Stimulated activated CD8-positive, alpha-beta memory T cell treated with anti-CD3 and anti-CD28 coated beads, Interleukin-7, amount 100 ng/mL, for 1 hour (primary cell): ENCODE results near the gene PET100.

Experiments used
- DNase-seq, 2 donors: peaks; one replicate each; pipeline ENCODE4 v3.0.0-alpha.2; 2020; ENCODE audit warnings: low read depth in 2 of 2

Gene PET100

DNA sequence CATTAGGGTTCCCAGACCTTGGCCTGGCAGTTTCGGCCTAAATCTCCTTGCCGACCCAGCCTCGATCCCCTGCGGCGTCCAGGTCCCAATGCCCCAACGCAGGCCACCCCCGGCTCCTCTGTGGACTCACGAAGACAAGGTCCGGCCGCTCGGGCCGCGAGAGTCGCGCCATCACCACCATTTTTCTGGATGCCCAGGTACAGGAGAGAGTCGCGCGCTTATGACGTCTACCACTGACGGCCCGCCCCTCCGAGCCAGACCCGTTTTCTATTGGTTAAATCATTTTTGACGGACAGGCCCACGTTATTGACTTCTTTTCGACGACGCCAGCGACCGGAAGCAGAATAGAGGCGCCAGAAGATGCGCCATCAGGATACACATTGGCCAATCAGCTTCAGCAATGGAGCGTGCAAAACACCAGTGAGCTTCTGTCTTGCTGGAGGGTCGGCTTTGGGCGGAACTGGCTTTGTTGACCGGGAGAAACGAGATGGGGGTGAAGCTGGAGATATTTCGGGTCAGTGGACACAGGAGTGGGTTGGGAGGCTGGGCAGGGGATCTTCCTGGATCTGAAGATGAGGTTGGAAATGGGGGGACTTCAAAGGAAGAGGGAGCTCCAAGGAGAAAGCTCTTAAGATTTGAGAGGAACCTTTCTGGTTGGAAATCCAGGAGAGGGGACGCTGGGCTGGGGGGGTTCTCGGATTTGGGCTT lies at the start of gene PET100, which contains the start of gene XAB2:
Gene PET100, plus strand, starts transcription at position 447 of the 708 bp plus-strand sequence. Its CDS starts 41 bp downstream, at position 488.
Gene XAB2, minus strand, starts transcription at position 199 of the 708 bp plus-strand sequence. Its CDS starts 18 bp downstream, at position 181.
- DNase-seq: peak; percentile 86 to 88

GRCh38 chr19:7582446-7582845 lies 47.1 kb upstream of the PET100 start:
- DNase-seq: no peak

DNA sequence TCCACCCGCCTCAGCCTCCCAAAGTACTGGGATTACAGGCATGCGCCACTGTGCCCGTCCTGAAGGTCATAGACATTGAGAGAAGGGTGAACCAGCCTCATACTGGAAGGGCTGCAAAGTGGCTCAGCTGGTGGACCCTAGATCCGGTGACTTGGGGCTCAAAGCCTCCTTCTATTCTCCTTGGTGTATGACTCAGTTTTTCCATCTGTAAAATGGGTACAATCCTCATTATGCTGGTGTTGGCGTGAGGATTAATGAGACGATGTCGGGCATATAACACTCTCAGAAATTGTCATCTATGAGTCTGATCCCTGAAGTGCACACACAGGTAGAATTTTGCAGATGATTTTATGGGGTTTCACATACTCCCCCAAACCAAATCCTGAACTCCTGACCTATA lies 39.8 kb upstream of the PET100 start:
- no peak for DNase-seq

DNA sequence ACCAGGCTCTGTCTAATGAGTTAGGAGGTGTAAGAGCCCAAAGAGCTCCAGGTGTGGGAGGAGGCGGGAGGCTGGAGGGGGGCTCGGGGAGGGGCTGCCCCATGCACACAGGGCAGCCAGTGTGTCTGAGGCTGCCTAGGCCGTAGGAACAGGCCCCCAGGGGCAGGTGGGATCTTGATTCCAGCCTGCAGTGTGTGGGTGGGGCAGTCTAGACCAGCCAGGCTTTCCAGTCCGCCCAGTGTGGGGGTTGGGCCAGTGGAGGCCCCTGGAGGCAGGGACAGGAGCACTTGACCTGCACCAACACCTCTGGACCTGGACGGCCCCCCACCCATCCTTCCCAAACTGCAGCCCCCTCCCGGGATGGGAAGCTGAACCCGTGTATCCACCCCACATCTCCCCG lies 39.3 kb upstream of the PET100 start:
- no peak for DNase-seq

DNA sequence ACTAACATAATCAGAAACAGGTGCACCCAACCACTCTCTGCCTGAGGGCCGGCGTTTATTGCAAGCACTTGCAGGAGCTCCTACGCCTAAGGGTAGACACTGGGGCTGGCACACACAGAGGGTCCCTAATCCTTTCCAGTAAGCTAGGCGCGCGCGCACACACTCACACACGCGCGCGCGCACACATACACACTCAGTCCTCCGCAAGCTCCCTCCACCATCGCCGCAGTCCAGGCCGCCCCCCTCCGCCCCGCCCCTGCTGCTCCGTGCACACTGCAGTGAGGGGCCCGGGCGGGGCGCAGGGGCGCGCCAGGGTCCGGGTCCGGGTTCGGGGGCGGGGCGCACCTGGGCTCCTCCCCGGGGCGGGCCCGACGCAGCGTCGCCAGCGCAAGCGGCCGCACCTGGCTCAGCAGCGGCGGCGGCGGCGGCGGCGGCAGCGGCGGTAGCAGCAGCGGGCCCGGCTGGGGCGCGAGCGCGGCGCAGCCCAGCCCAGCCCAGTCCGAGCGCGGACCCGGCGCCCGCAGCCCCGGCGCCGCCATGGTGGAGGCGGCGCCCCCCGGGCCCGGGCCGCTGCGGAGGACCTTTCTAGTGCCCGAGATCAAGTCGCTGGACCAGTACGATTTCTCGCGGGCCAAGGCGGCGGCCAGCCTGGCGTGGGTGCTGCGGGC lies 34.0 kb upstream of the PET100 start, which contains the start of gene CAMSAP3:
Gene CAMSAP3, plus strand, starts transcription at position 398 of the 668 bp plus-strand sequence. Its CDS starts 140 bp downstream, at position 538.
- DNase-seq: no peak

DNA sequence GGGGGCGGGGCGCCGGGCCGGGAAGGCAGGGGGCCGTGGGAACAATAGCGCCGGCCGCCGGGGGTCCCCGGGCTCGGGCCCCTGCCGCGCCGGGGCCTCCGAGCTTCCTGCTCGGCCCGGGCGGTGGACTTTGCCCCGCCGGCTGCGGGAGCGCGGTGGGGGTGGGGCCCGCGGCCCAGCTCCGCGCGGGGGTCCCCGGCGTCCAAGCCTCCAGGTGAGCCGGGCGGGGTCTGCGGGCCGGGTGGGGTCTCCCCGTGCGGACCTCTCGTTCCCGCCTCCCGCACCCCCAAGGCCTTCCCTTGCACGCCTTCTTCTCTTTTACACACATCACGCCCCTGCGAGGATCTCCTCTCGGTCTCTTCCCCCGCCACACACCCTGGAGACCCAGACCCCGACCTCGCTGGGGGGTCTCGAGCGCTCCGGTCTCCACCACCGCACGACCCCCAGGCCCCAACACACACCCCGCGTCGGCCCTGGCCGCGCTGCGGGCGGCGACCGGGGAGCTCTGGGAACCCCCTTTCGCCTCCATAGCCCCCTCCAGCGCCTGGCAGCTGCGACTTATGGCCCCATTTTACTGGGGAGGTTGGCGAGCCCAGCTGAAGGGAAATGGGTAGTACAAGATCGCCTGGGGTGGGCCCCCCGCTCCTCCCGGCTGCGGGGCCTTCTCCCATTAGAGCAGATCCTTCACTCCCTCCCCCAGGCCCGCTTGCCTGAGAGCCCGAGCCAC lies 33.2 kb upstream of the PET100 start:
- no peak for DNase-seq

DNA sequence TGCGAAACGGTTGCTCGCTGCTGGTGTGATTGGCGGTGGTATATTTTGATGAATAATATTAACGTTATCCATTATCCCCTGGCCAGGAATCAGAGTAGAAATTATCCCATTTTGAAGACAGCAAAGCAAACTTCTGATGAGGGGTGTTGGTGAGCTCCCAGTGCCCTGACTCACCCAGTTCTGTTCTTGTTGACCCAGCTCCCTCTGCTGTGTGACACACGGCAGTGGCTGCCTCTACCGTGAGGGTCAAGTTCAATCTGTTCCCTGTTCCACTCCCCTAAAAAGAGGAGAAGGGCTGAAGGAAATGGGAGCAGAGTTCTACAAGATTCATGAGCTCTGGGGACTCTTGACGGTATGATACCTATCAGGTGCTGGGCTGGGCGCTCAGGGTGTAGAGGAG lies 31.9 kb upstream of the PET100 start:
- DNase-seq: no peak

GRCh38 chr19:7598180-7598579 lies 31.4 kb upstream of the PET100 start:
- no peak for DNase-seq

DNA sequence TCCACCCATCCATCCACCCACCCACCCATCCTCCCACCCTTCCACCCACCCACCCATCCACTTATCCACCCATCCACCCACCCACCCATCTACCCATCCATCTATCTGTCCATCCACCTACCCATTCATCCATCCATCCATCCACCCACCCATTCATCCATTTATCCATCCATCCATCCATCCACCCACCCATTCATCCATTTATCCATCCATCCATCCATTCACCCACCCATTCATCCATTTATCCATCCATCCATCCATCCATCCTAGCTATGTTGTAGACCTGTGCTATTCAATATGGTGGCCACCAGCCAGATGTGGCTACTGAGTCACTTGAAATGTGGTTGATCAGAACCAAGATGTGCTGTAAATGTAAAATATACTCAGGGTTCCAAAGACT lies 28.9 kb upstream of the PET100 start:
- DNase-seq: no peak

DNA sequence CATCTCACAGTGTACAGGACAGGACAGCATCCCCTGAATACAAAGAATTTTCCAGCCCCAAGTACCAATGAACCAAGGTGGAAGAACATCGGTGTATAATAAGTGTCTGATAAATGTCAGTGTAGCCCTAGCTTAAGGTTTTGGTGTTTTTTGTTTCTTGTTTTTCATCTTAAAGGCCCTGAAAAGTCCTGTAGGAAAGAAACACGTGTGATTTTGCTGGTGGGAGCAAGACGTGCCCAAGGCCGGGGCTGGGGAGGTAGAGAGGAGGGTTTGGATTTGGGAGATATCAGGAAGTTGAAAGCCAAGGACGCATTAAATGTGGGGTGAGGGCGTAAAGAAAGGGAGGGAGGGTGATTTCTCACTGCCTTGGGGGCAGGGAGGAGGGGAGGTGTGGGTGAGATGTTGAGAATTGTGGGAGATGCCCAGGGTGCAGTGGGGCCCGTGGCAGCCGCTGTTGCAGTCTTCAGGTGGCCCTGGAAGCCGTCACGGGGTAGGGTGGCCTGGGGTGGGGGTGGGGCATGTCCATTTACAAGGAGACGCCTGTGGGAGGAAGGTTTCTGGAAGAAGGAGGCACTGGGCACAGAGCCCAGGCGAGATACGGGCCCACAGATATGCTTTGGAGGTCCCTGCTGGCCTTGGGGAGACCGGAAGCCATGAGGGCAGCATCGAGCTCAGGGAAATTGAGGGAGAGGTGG lies 27.2 kb upstream of the PET100 start:
- DNase-seq: no peak

DNA sequence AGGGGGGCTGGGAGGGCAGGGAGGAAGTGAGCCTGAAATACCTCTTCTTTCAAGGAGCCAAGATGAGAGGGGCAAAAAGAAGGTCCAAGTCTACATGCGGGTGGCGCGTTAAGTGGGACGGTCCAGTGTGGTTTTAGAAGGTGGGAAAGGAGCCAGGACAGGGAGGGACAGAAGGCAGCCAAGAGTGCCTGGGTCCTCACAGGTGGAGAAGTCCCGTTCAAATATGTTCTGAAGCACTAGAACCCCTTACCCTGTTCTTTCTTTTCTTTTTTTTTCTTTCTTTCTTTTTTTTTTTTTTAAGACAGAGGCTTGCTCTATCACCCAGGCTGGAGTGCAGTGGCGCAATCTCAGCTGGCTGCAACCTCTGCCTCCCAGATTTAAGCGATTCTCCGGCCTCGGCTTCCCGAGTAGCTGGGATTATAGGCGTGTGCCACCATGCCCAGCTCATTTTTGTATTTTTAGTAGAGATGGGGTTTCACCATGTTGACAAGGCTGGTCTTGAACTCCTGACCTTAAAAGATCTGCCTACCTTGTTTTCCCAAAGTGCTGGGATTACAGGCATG lies 26.6 kb upstream of the PET100 start:
- DNase-seq: no peak

DNA sequence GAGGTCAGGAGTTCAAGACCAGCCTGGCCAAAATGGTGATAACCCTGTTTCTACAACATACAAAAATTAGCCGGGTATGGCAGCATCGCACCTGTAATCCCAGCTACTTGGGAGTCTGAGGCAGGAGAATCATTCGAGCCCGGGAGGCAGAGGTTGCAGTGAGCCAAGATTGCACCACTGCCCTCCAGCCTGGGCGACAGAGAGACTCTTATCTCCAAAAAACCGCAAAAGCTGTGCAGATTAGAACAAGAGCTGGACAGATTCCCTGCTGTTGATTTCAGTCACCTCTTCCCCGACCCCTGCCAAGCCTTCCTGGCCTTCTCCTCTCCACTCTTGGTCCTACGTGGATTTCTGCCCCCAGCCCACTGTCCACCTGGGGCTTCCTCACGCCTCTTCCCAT lies 25.7 kb upstream of the PET100 start:
- DNase-seq: no peak

DNA sequence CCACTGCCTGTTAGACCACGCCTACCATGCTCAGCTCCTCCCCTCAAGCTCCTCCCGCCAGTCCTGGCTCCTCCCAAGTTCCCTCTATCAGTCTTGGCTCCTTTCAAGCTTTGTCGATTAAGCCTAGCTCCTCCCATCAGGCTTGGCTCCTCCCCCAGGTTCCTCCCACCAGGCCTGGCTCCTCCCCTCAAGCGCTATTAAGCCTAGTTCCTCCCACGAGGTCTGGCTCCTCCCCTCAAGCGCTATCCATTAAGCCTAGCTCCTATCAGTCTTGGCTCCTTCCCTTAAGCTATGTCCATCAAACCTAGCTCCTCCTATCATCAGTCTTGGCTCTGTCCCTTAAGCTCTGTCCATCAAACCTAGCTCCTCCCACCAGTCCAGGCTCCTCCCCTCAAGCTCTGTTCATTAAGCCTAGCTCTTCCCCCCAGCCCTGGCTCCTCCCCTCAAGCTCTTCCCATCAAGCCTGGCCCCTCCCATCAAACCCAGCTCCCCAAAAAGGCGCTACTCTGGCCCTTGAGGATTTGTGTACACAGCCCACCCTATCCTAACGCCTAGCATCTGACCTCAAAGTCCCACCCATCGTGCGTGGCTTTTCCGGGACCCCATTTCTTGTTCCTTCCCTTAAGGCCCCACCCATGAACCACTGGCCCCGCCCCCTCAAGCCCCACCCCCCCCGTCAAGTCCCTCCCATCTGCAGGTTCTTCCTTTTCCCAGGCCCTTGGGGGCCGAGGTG lies 23.9 kb upstream of the PET100 start:
- no peak for DNase-seq

DNA sequence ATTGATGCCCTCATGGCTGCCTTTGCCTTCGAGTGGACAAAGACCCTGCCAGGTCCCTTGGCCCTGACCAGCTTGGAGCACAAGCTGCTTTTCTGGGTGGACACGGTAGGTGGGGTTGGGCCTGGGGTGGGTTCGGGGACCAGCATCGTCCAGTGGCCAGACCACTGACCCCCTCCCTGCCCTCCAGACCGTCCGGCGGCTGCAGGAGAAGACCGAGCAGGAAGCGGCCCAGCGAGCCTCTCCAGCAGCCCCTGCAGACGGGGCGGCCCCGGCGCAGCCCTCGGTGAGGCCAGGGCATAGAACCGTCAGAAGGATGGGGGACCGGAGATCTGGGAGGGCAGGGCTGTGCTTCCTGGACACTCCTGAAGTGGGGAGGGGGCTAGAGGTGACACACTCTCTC lies 23.3 kb upstream of the PET100 start:
- no peak for DNase-seq

DNA sequence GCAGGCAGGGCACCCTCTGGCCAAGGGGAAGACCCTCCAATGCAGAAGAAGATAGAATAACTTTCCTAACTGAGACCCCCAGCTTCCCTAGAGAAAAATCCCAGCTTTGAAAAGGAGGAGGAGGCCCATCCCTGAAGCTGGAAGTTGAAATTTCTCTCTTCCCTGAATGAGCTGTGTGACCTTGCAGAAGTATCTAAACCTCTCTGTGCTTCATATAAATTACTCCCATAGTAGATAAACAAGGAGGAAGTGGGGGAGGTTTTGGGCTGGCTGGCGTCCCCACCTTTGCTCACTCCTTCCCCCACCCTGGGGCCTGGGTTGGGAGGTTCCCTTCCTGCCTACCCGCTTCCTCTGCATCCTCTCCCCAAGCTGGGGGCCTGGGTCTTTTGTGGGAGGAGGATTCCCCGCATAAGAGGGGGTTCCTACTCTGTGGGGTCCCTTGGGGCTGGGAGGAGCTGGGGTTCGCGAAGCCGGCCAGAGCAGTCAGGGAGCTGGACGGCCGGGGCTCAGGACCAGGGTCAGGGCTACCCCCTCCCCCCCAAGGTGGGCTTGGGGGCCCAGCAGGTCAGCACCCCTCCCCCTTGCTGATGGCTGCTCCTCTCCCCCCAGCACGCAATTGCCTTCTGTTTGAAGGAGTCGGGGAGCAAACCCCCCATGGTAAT lies 22.2 kb upstream of the PET100 start:
- DNase-seq: no peak

GRCh38 chr19:7607874-7608560 lies 21.6 kb upstream of the PET100 start:
- DNase-seq: no peak

DNA sequence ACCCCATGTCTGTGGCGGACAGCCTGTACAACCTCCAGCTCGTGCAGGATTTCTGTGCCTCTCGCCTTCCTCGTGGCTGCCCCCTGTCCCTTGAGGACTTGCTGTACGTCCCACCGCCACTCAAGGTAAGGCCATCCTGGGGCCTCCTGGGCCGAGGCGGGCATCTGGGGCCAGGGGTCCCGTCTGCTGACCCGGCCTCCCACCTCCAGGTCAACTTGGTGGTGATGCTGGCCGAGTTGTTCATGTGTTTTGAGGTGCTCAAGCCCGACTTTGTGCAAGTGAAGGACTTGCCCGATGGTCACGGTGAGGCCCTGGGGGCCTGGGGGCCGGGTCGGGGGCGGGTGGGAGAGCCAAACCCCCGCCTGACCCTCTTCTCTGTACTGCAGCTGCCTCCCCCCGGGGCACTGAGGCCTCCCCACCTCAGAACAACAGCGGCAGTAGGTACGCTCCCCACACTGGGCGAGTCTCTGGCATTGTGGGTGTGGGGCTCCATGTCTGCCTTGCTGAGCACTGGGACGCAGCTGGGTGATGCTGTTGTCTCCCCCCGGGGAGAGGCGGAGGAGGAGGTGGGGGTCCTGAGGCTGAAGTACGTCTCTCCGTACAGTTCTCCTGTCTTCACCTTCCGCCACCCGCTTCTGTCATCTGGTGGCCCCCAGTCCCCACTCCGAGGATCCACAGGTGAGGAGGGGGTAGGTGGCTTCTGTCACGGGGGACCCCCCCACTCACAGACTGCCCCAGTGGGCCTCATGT lies 18.9 kb upstream of the PET100 start:
- DNase-seq: no peak

DNA sequence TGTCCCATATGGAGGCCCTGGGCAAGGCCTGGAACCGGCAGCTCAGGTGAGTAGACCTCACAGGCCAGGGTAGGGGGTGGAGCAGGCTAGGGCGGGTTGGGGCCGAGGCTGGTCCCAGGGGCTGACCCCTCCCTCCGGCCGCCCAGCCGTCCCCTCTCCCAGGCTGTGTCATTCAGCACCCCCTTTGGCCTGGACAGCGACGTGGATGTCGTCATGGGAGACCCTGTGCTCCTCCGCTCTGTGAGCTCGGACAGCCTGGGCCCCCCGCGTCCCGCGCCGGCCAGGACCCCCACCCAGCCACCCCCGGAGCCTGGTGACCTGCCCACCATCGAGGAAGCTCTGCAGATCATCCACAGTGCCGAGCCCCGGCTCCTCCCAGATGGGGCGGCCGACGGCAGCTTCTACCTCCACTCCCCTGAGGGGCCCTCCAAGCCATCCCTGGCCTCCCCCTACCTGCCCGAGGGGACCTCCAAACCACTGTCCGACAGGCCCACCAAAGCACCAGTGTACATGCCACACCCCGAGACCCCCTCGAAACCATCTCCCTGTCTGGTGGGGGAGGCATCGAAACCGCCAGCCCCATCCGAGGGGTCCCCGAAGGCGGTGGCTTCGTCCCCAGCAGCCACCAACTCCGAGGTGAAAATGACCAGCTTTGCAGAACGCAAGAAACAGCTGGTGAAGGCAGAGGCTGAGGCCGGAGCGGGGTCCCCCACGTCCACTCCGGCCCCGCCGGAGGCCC lies 17.9 kb upstream of the PET100 start:
- no peak for DNase-seq
